ENCODE measurements around the gene MEMO1.

The MEMO1 gene

GRCh38 chr2:31972059-31972458, 38.7 kb downstream of the MEMO1 start:
- no peak for TF ChIP-seq TAF1 (IDR thresholded peaks at IDR 0.05; ENCODE audit: low read depth)
- TF ChIP-seq CREB1 (IDR thresholded peaks at IDR 0.05; ENCODE audit: low read depth): no peak
- no peak for TF ChIP-seq TEAD4 (IDR thresholded peaks at IDR 0.05)
- TF ChIP-seq REST (IDR thresholded peaks at IDR 0.05; ENCODE audit: low read depth): no peak
- TF ChIP-seq, protein P1, sequence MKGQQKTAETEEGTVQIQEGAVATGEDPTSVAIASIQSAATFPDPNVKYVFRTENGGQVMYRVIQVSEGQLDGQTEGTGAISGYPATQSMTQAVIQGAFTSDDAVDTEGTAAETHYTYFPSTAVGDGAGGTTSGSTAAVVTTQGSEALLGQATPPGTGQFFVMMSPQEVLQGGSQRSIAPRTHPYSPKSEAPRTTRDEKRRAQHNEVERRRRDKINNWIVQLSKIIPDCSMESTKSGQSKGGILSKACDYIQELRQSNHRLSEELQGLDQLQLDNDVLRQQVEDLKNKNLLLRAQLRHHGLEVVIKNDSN (IDR thresholded peaks at IDR 0.05): no peak

- TF ChIP-seq ZBTB7A (IDR thresholded peaks at IDR 0.05; ENCODE audit: low read depth): no peak
- no peak for TF ChIP-seq TCF12 (IDR thresholded peaks at IDR 0.05; ENCODE audit: low read depth)
- no peak for TF ChIP-seq CEBPB (IDR thresholded peaks at IDR 0.05)
- no peak for TF ChIP-seq RAD21 (IDR thresholded peaks at IDR 0.05; ENCODE audit: low read depth)
- TF ChIP-seq REST (IDR thresholded peaks at IDR 0.05; ENCODE audit: low read depth): no peak
- TF ChIP-seq, protein P1 (IDR thresholded peaks at IDR 0.05): no peak
- no peak for TF ChIP-seq TEAD4 (IDR thresholded peaks at IDR 0.05)
Observed at GRCh38 chr2:31969178-31969577, 41.6 kb downstream of the MEMO1 start.

GRCh38 chr2:31967790-31968189, 43.0 kb downstream of the MEMO1 start:
- TF ChIP-seq EGR1 (IDR thresholded peaks at IDR 0.05): no peak
- TF ChIP-seq YY1 (IDR thresholded peaks at IDR 0.05; ENCODE audit: low read depth): no peak
- no peak for TF ChIP-seq NFIC (IDR thresholded peaks at IDR 0.05)
- no peak for TF ChIP-seq FOXM1 (IDR thresholded peaks at IDR 0.05; ENCODE audit: borderline replicate concordance, low read depth)
- no peak for TF ChIP-seq RAD21 (IDR thresholded peaks at IDR 0.05; ENCODE audit: low read depth)
- TF ChIP-seq, protein P1 (IDR thresholded peaks at IDR 0.05): no peak
- no peak for TF ChIP-seq TAF1 (IDR thresholded peaks at IDR 0.05; ENCODE audit: low read depth)
- no peak for TF ChIP-seq ZBTB7A (IDR thresholded peaks at IDR 0.05; ENCODE audit: low read depth)
- no peak for TF ChIP-seq CEBPB (IDR thresholded peaks at IDR 0.05)
- no peak for TF ChIP-seq CREB1 (IDR thresholded peaks at IDR 0.05; ENCODE audit: low read depth)
- no peak for TF ChIP-seq REST (IDR thresholded peaks at IDR 0.05; ENCODE audit: low read depth)
- no peak for TF ChIP-seq TCF12 (IDR thresholded peaks at IDR 0.05; ENCODE audit: low read depth)
- no peak for TF ChIP-seq MAX (IDR thresholded peaks at IDR 0.05)
- no peak for TF ChIP-seq EP300 (IDR thresholded peaks at IDR 0.05; ENCODE audit: borderline replicate concordance)
- TF ChIP-seq TEAD4 (IDR thresholded peaks at IDR 0.05): no peak

DNA sequence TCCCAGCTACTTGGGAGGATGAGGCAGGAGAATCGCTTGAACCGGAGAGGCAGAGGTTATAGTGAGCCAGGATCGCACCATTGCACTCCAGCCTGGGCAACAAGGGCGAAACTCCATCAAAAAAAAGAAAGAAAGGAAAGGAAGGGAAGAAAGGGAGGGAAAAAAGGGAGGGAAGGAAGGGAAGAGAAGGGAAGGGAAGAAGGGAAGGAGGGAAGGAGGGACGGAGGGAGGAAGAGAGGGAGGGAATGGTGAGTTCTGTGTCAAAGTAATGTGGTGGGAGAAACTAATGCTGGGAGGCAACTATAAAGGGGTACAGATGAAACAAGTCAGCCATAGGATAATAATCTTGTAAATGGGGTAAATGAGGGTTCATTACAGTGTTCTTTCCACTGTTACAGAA, 45.7 kb downstream of the MEMO1 start:
- no peak for TF ChIP-seq MAX (IDR thresholded peaks at IDR 0.05)
- no peak for TF ChIP-seq REST (IDR thresholded peaks at IDR 0.05; ENCODE audit: low read depth)
- no peak for TF ChIP-seq TCF12 (IDR thresholded peaks at IDR 0.05; ENCODE audit: low read depth)
- no peak for TF ChIP-seq EGR1 (IDR thresholded peaks at IDR 0.05)
- TF ChIP-seq FOXM1 (IDR thresholded peaks at IDR 0.05; ENCODE audit: borderline replicate concordance, low read depth): no peak
- TF ChIP-seq, protein P1 (IDR thresholded peaks at IDR 0.05): no peak
- no peak for TF ChIP-seq TAF1 (IDR thresholded peaks at IDR 0.05; ENCODE audit: low read depth)
- TF ChIP-seq TEAD4 (IDR thresholded peaks at IDR 0.05): no peak
- no peak for TF ChIP-seq NFIC (IDR thresholded peaks at IDR 0.05)
- no peak for TF ChIP-seq CEBPB (IDR thresholded peaks at IDR 0.05)
- TF ChIP-seq CREB1 (IDR thresholded peaks at IDR 0.05; ENCODE audit: low read depth): no peak
- no peak for TF ChIP-seq RAD21 (IDR thresholded peaks at IDR 0.05; ENCODE audit: low read depth)
- no peak for TF ChIP-seq EP300 (IDR thresholded peaks at IDR 0.05; ENCODE audit: borderline replicate concordance)
- no peak for TF ChIP-seq YY1 (IDR thresholded peaks at IDR 0.05; ENCODE audit: low read depth)
- TF ChIP-seq ZBTB7A (IDR thresholded peaks at IDR 0.05; ENCODE audit: low read depth): no peak
